Nephron (organoid): ENCODE measurements around the gene CAV2.

Source experiments
- H3K27ac Mint-ChIP-seq, 3 experiments: 2 replicates each; pipeline ENCODE4 v1.8.0; 2020; ENCODE audit warnings: mixed read lengths in 3 of 3, mild to moderate bottlenecking in 2 of 3, moderate library complexity in 1 of 3
- H3K27me3 Mint-ChIP-seq: 2 replicates; pipeline ENCODE4 v1.8.0; 2021; ENCODE audit warnings: low read depth, mild to moderate bottlenecking, moderate library complexity, mixed read lengths
- H3K36me3 Mint-ChIP-seq: 2 replicates; pipeline ENCODE4 v1.8.0; 2020; ENCODE audit warnings: low read depth, mixed read lengths
- H3K4me1 Mint-ChIP-seq: 2 replicates; pipeline ENCODE4 v1.8.0; 2020; ENCODE audit warnings: mixed read lengths
- H3K4me3 Mint-ChIP-seq, 3 experiments: 2 replicates each; pipeline ENCODE4 v1.8.0; 2020; ENCODE audit warnings: mild to moderate bottlenecking in 3 of 3, mixed read lengths in 3 of 3, moderate library complexity in 2 of 3
- H3K9me3 Mint-ChIP-seq: 2 replicates; pipeline ENCODE4 v1.8.0; 2020; ENCODE audit warnings: mixed read lengths
- TF ChIP-seq, protein P1 (sequence below), 3 experiments: fragments of 200-600 bp; sonication (generic); IDR thresholded peaks; one replicate each; pipeline ENCODE4 v1.5.0; 2021; ENCODE audit warnings: antibody characterized with exemption in 3 of 3; ENCODE audit not compliant: unreplicated experiment in 3 of 3

The CAV2 gene

DNA sequence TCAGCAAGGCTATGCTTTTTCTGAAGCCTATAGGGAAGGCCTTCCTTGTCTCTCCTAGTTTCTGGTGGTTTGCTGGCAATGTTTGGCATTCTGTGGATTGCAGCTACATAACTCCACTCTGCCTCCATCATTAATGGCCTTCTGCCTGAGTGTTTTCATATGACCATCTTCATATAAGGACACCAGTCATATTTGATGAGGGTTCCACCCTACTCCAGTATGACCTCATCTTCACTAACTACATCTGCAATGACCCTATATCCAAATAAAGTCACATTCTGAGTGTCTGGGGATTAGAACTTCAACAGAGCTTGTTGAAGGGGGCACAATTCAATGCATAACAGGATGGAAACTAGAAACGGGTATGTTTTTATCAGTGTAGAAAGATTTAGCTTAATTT lies 47.4 kb downstream of the CAV2 start:
- Mint-ChIP-seq H3K4me1 (no peaks in the 10 kb centered on the region), H3K36me3 (no peaks in the 10 kb centered on the region), H3K4me3 (no peak overlapping the region), H3K27me3 (no peaks in the 10 kb centered on the region), H3K9me3 (no peaks in the 10 kb centered on the region), H3K27ac (no peak overlapping the region)
- TF ChIP-seq, protein P1, sequence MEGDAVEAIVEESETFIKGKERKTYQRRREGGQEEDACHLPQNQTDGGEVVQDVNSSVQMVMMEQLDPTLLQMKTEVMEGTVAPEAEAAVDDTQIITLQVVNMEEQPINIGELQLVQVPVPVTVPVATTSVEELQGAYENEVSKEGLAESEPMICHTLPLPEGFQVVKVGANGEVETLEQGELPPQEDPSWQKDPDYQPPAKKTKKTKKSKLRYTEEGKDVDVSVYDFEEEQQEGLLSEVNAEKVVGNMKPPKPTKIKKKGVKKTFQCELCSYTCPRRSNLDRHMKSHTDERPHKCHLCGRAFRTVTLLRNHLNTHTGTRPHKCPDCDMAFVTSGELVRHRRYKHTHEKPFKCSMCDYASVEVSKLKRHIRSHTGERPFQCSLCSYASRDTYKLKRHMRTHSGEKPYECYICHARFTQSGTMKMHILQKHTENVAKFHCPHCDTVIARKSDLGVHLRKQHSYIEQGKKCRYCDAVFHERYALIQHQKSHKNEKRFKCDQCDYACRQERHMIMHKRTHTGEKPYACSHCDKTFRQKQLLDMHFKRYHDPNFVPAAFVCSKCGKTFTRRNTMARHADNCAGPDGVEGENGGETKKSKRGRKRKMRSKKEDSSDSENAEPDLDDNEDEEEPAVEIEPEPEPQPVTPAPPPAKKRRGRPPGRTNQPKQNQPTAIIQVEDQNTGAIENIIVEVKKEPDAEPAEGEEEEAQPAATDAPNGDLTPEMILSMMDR (IDR thresholded peaks at IDR 0.05; ENCODE audit: unreplicated experiment in 3 of 3), result no peak

DNA sequence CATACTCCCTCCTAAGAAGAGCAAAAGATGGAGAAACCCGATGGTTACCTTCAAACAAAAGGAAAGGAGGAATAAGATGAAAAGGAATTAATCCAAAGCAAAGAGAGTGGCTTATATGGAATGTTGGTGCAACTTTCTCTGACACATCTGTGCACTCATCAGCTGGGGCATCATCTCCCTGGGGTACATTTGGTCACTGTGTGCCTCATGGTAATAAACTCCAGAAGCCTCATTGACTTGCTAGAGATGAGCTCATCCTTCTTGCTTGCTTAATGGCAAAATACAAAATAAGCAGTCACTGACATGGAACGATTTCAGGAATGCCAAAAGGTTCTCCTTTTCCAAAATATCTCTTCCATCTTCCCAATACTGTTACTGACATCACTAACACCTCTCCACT lies 47.8 kb downstream of the CAV2 start:
- H3K27me3 Mint-ChIP-seq, result no peaks in the 10 kb centered on the region
- H3K4me1 Mint-ChIP-seq, result no peaks in the 10 kb centered on the region
- no peak overlapping the region for H3K4me3 Mint-ChIP-seq
- no peaks in the 10 kb centered on the region for H3K9me3 Mint-ChIP-seq
- H3K27ac Mint-ChIP-seq, result no peak overlapping the region
- H3K36me3 Mint-ChIP-seq, result no peaks in the 10 kb centered on the region
- TF ChIP-seq, protein P1 (IDR thresholded peaks at IDR 0.05; ENCODE audit: unreplicated experiment in 3 of 3), result no peak

GRCh38 chr7:116548506-116548905 lies 49.0 kb downstream of the CAV2 start:
- no peak overlapping the region for H3K4me3 Mint-ChIP-seq
- H3K36me3 Mint-ChIP-seq, result no peaks in the 10 kb centered on the region
- H3K9me3 Mint-ChIP-seq, result no peaks in the 10 kb centered on the region
- H3K27me3 Mint-ChIP-seq, result no peaks in the 10 kb centered on the region
- H3K27ac Mint-ChIP-seq, result no peak overlapping the region
- TF ChIP-seq, protein P1 (IDR thresholded peaks at IDR 0.05; ENCODE audit: unreplicated experiment in 3 of 3), result no peak
- H3K4me1 Mint-ChIP-seq, result no peaks in the 10 kb centered on the region

DNA sequence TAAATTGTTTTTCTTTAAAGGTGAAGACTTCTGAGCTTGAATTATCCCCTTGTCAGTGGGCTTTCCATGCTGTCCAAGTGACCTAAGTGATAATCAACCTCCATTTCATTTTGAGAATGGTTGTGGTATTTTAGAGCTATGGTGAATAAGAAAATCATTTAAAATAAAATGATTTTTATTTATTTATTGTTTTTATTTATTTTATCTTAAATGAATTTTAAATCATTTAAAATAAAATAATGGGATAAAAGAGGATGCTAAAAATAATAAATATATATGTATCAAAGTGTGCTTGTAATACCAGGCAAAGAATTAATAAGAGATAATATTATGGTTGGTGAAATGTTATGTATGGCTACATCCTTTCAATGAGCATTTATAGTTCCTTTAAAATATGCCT lies 49.8 kb downstream of the CAV2 start:
- Mint-ChIP-seq H3K4me1 (peaks cover 5% of the 10 kb centered on the region), H3K36me3 (no peaks in the 10 kb centered on the region), H3K27ac (no peak overlapping the region), H3K9me3 (no peaks in the 10 kb centered on the region), H3K27me3 (no peaks in the 10 kb centered on the region), H3K4me3 (no peak overlapping the region)
- TF ChIP-seq, protein P1 (IDR thresholded peaks at IDR 0.05; ENCODE audit: unreplicated experiment in 3 of 3), result no peak

GRCh38 chr7:116551692-116552091 lies 52.2 kb downstream of the CAV2 start:
- no peaks in the 10 kb centered on the region for H3K9me3 Mint-ChIP-seq
- H3K4me3 Mint-ChIP-seq, result no peak overlapping the region
- no peak overlapping the region for H3K27ac Mint-ChIP-seq
- TF ChIP-seq, protein P1 (IDR thresholded peaks at IDR 0.05; ENCODE audit: unreplicated experiment in 3 of 3), result no peak
- no peaks in the 10 kb centered on the region for H3K27me3 Mint-ChIP-seq
- H3K4me1 Mint-ChIP-seq, result peaks cover 14% of the 10 kb centered on the region
- H3K36me3 Mint-ChIP-seq, result no peaks in the 10 kb centered on the region

- Mint-ChIP-seq H3K4me3 (no peak overlapping the region), H3K4me1 (peaks cover 14% of the 10 kb centered on the region), H3K9me3 (no peaks in the 10 kb centered on the region), H3K27ac (no peak overlapping the region), H3K27me3 (peaks cover 4% of the 10 kb centered on the region), H3K36me3 (no peaks in the 10 kb centered on the region)
- TF ChIP-seq, protein P1 (IDR thresholded peaks at IDR 0.05; ENCODE audit: unreplicated experiment in 3 of 3), result no peak
Measured at GRCh38 chr7:116552602-116553001, 53.1 kb downstream of the CAV2 start.
